Measurements from ENCODE around the gene CPNE2.
"Not testable (repeated sequence)": the region's sequence is repeated elsewhere in the genome, so short reads cannot be mapped to it uniquely, and the experiment has no call there.

The CPNE2 gene

DNA sequence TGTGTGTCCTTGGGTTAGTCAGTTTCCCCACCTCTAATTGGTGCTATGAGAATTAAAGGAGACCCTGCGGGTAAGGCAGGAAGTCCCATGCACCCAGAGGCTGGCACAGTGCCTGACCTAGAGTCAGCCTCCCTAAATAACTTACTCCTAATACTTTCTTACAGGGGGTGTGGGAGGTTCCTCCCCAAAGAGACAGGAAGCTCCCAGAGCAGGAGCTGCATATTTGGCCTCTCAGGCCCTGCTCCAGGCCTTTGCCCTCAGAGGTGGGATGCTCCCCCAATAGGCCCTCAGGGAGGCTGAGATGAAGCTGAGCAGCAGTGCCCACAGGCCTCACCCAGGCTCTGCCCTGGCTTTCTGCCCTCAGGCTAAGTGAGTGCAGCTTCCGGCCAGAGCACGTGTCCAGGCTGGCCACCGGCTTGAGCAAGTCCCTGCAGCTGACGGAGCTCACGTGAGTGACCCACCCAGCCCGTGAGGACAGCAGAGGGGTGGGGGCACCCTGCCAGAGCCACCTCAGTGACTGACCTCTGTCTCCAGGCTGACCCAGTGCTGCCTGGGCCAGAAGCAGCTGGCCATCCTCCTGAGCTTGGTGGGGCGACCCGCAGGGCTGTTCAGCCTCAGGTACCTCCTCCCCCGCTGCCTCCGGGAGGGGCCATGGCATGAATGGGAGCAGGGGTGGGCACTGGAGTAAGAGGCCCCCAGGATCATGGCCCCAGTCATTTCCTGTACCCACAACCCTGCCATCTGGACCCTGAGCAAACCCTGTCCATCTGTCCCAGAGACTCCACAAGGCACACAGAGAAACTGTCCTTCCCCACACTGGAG, 31.1 kb upstream of the CPNE2 start:
- H3K4me3 Mint-ChIP-seq: no peak overlapping the region
- peak overlapping the region; percentile 84 for H3K27ac Mint-ChIP-seq
- peaks cover 86% of the 10 kb centered on the region for H3K36me3 Mint-ChIP-seq (ENCODE audit: low read depth)
- no peaks in the 10 kb centered on the region for H3K9me3 Mint-ChIP-seq
- H3K27me3 Mint-ChIP-seq: no peaks in the 10 kb centered on the region
- peaks cover 24% of the 10 kb centered on the region for H3K4me1 Mint-ChIP-seq (ENCODE audit: low read depth)
- no peak for DNase-seq

DNA sequence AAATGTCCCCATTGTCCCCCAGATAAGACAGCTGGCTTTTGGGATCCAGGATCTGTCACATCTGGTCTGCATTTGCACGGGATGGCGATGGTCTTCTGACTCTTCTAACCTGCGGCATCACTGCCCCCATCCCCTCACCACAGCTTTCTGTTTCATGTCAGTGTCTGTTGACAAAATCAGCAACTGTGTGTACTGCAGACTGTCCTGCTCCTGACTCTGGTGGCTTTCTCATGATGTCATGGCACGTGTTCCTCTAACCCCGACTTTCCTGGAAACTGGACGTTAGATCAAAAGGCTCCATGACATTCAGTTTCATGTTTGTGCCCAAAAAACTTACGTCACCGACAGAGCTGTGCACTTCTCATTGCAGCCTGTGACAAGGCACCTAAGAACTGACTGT, 30.1 kb upstream of the CPNE2 start:
- Mint-ChIP-seq H3K27ac (peak overlapping the region; percentile 32), H3K4me1 (ENCODE audit: low read depth) (peaks cover 24% of the 10 kb centered on the region), H3K4me3 (no peak overlapping the region), H3K36me3 (ENCODE audit: low read depth) (peaks cover 86% of the 10 kb centered on the region), H3K9me3 (no peaks in the 10 kb centered on the region), H3K27me3 (no peaks in the 10 kb centered on the region)
- no peak for DNase-seq

DNA sequence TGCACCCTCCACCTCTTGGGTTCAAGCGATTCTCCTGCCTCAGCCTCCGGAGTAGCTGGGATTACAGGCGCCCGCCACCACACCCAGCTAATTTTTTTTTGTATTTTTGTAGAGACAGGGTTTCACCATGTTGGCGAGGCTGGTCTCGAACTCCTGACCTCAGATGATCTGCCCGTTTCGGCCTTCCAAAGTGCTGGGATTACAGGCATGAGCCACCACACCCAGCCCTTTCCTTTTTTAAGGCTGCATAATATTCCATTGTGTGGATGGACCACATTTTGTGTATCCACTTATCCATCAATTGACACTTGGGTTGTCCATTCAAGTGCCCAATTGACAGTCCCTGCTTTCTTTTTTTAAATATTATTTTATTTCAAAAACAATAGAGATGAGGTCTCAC, 29.2 kb upstream of the CPNE2 start:
- not testable (repeated sequence) for H3K27me3 Mint-ChIP-seq, H3K4me3 Mint-ChIP-seq, H3K27ac Mint-ChIP-seq, DNase-seq, H3K9me3 Mint-ChIP-seq
- Mint-ChIP-seq H3K4me1 (ENCODE audit: low read depth) (peaks cover 20% of the 10 kb centered on the region), H3K36me3 (ENCODE audit: low read depth) (peaks cover 84% of the 10 kb centered on the region)

GRCh38 chr16:57064995-57065394, 27.4 kb upstream of the CPNE2 start:
- Mint-ChIP-seq H3K9me3 (no peaks in the 10 kb centered on the region), H3K4me3 (no peak overlapping the region), H3K36me3 (ENCODE audit: low read depth) (peaks cover 82% of the 10 kb centered on the region), H3K27ac (peak overlapping the region; percentile 79), H3K4me1 (ENCODE audit: low read depth) (peaks cover 15% of the 10 kb centered on the region), H3K27me3 (no peaks in the 10 kb centered on the region)
- no peak for DNase-seq

DNA sequence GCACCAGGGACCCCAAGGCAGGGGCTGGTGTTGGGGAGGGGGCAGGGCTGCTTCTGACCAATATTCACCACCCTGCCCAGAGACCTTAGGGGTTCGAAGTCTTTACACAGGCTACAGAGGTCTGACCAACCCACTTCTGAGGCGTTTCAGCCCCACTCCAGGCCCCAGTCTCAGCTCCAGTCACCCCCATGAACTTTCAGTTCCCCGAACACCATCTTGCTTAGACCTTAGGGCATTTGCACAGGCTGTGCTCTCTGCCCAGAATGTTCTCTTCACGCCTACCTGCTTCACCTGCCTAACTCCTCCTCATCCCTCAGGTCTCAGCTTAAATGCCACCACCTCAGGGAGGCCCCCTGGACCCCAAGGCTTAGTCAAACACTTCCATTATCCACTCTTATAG, 25.8 kb upstream of the CPNE2 start:
- no peak overlapping the region for H3K4me3 Mint-ChIP-seq
- H3K4me1 Mint-ChIP-seq (ENCODE audit: low read depth): peaks cover 16% of the 10 kb centered on the region
- no peaks in the 10 kb centered on the region for H3K27me3 Mint-ChIP-seq
- no peaks in the 10 kb centered on the region for H3K9me3 Mint-ChIP-seq
- peaks cover 73% of the 10 kb centered on the region for H3K36me3 Mint-ChIP-seq (ENCODE audit: low read depth)
- peak overlapping the region; percentile 80 for H3K27ac Mint-ChIP-seq
- no peak for DNase-seq

GRCh38 chr16:57067347-57067746, 25.0 kb upstream of the CPNE2 start:
- H3K27me3 Mint-ChIP-seq: no peaks in the 10 kb centered on the region
- DNase-seq: no peak
- H3K4me3 Mint-ChIP-seq: no peak overlapping the region
- H3K27ac Mint-ChIP-seq: peak overlapping the region; percentile 80
- peaks cover 24% of the 10 kb centered on the region for H3K4me1 Mint-ChIP-seq (ENCODE audit: low read depth)
- no peaks in the 10 kb centered on the region for H3K9me3 Mint-ChIP-seq
- peaks cover 73% of the 10 kb centered on the region for H3K36me3 Mint-ChIP-seq (ENCODE audit: low read depth)

DNA sequence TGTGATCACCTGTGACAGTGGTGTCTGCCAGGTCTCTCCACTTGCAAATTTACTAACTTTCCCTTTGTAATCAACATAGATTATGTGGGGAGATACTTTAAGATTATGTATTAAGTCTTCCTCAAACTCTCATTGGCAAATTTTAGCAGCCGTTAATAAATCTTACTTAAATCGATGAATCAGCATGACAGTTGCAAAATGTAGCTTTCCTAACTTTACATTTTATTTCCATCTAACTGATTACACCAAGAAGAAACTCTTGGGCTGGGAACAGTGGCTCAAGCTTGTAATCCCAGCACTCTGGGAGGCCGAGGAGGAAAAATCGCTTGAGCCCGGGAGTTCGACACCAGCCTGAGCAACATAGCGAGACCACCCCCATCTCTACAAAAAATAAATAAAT, 23.3 kb upstream of the CPNE2 start:
- no peak overlapping the region for H3K27ac Mint-ChIP-seq
- peaks cover 82% of the 10 kb centered on the region for H3K36me3 Mint-ChIP-seq (ENCODE audit: low read depth)
- peaks cover 25% of the 10 kb centered on the region for H3K4me1 Mint-ChIP-seq (ENCODE audit: low read depth)
- H3K4me3 Mint-ChIP-seq: no peak overlapping the region
- H3K27me3 Mint-ChIP-seq: no peaks in the 10 kb centered on the region
- no peaks in the 10 kb centered on the region for H3K9me3 Mint-ChIP-seq
- no peak for DNase-seq

DNA sequence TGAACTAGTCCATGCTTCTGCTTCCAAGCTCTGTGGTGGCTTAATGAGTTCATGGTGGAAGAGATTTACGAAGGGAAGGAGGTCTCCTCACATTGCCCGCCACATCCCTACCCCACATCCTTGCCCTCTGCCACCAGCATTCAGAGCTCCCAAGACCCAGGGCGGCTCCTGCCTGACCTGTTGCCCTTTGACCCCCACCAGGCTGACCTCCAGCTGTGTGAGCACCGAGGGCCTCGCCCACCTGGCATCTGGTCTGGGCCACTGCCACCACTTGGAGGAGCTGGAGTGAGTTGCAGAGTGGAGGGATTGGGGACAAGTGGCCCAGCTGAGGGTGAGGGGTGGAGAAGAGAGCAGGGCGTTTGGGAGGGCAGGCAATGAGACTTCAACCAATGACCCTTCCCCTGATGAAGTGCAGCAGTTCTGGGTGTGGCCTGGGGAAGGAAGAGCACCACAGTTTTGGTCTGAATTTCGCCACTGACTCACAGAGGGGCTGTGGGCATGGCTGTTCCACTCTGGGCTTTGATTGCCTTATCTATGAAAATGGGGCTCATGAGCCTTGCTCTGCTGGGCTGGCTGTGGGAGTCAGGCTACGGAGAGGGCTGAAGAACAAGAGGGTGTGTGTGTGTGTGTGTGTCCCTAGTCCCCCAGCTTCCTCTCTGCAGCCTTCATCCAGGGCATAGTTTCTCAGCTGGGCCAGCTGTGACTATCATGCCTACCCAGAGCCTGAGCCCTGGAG, 22.6 kb upstream of the CPNE2 start:
- peaks cover 23% of the 10 kb centered on the region for H3K4me1 Mint-ChIP-seq (ENCODE audit: low read depth)
- H3K9me3 Mint-ChIP-seq: no peaks in the 10 kb centered on the region
- H3K4me3 Mint-ChIP-seq: no peak overlapping the region

GRCh38 chr16:57070424-57070823, 22.0 kb upstream of the CPNE2 start:
- peak overlapping the region; percentile 79 for H3K27ac Mint-ChIP-seq
- no peaks in the 10 kb centered on the region for H3K27me3 Mint-ChIP-seq
- peaks cover 86% of the 10 kb centered on the region for H3K36me3 Mint-ChIP-seq (ENCODE audit: low read depth)
- no peak for DNase-seq
- H3K4me3 Mint-ChIP-seq: no peak overlapping the region
- peaks cover 23% of the 10 kb centered on the region for H3K4me1 Mint-ChIP-seq (ENCODE audit: low read depth)
- H3K9me3 Mint-ChIP-seq: no peaks in the 10 kb centered on the region

More for the DNA sequence above, 22.6 kb upstream of the CPNE2 start:
- no peak for DNase-seq
- H3K27me3 Mint-ChIP-seq: no peaks in the 10 kb centered on the region
- H3K36me3 Mint-ChIP-seq (ENCODE audit: low read depth): peaks cover 85% of the 10 kb centered on the region
- peak overlapping the region; percentile 79 for H3K27ac Mint-ChIP-seq

- not testable (repeated sequence) for H3K9me3 Mint-ChIP-seq, H3K4me3 Mint-ChIP-seq, H3K27ac Mint-ChIP-seq, DNase-seq, H3K27me3 Mint-ChIP-seq
- H3K4me1 Mint-ChIP-seq (ENCODE audit: low read depth): peaks cover 23% of the 10 kb centered on the region
- peaks cover 85% of the 10 kb centered on the region for H3K36me3 Mint-ChIP-seq (ENCODE audit: low read depth)
These were observed 21.2 kb upstream of the CPNE2 start for GRCh38 chr16:57071081-57071732.

DNA sequence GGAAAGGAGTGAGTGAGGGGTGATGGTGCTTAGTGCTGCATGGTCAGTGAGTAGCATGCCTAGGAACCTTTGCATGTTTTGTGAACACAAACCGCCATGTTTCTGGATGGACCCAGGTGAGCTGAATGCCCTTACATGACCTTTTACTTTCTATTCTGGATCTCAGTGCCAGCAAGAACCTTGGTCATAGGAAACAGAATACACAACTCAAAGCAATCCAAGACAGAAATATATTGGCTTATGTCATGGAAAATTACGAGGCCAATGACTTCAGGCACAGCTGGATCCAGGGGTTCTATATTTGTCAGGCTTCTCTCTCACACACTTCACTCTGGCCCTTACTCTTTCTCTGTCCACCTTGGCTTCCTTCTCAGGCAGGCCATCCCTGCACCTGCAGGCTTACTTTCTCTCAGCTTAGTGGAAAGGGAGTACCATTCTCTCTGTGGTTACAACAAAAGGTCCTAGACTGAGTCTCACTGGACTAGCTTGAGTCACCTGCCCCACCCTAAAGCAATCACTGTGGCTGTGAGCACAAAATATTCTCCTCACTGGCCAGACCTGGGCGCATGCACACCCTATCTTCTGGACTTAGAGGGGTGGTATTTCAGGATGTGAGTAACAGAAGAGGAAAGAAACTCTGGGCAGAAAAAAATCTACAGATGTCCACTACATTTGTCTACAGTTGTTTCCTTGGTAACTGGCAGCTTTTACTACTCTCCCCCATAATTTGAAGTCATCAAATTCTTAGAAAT, 20.4 kb upstream of the CPNE2 start:
- Mint-ChIP-seq H3K27ac (peak overlapping the region; percentile 83), H3K9me3 (no peaks in the 10 kb centered on the region), H3K4me3 (no peak overlapping the region), H3K4me1 (ENCODE audit: low read depth) (peaks cover 23% of the 10 kb centered on the region), H3K36me3 (ENCODE audit: low read depth) (peaks cover 85% of the 10 kb centered on the region), H3K27me3 (no peaks in the 10 kb centered on the region)
- DNase-seq: no peak

- DNase-seq: no peak
- Mint-ChIP-seq H3K36me3 (ENCODE audit: low read depth) (peaks cover 83% of the 10 kb centered on the region), H3K27ac (peak overlapping the region; percentile 83), H3K9me3 (no peaks in the 10 kb centered on the region), H3K4me1 (ENCODE audit: low read depth) (peaks cover 23% of the 10 kb centered on the region), H3K27me3 (no peaks in the 10 kb centered on the region), H3K4me3 (no peak overlapping the region)
These were observed 19.6 kb upstream of the CPNE2 start for GRCh38 chr16:57072616-57073275.

- Mint-ChIP-seq H3K36me3 (ENCODE audit: low read depth) (peaks cover 89% of the 10 kb centered on the region), H3K4me3 (no peak overlapping the region)
These were observed 14.7 kb upstream of the CPNE2 start for GRCh38 chr16:57077714-57078113.

GRCh38 chr16:57081744-57082143, 10.6 kb upstream of the CPNE2 start:
- Mint-ChIP-seq H3K27ac (peak overlapping the region; percentile 50), H3K36me3 (ENCODE audit: low read depth) (peaks cover 64% of the 10 kb centered on the region), H3K4me1 (ENCODE audit: low read depth) (peaks cover 10% of the 10 kb centered on the region), H3K4me3 (no peak overlapping the region), H3K27me3 (no peaks in the 10 kb centered on the region), H3K9me3 (no peaks in the 10 kb centered on the region)
- DNase-seq: no peak

More at GRCh38 chr16:57077714-57078113, 14.7 kb upstream of the CPNE2 start:
- Mint-ChIP-seq H3K27me3 (no peaks in the 10 kb centered on the region), H3K9me3 (no peaks in the 10 kb centered on the region), H3K27ac (peak overlapping the region; percentile 63), H3K4me1 (ENCODE audit: low read depth) (no peaks in the 10 kb centered on the region)
- DNase-seq: no peak

Measured in activated T-cell treated with anti-CD3 and anti-CD28 coated beads, Interleukin-2, amount 50 U/mL, for 24 hours (primary cell).